ENCODE measurements around the gene CFAP46. TPM values are rescaled to one million over a fixed set of nuclear protein-coding genes. Genes with fewer than 3 reads are reported as not detected.
"Not testable (repeated sequence)": the region's sequence is repeated elsewhere in the genome, so short reads cannot be mapped to it uniquely, and the experiment has no call there.

Gene CFAP46
- total RNA-seq, 3 donors from 2014 or later: 0.78 to 1.0 TPM; not detected in 1

GRCh38 chr10:132938472-132939339 is 3.7 kb downstream of the CFAP46 start:
- ATAC-seq (peak; percentile 31), DNase-seq (peak in 1 of 3 donors; percentile 25)
- Histone ChIP-seq H3K9me3 (no peaks in the 10 kb centered on the region), H3K36me3 (ENCODE audit: low read depth) (no peaks in the 10 kb centered on the region), H3K4me1 (ENCODE audit: low read depth) (peaks cover 5% of the 10 kb centered on the region), H3K4me3 (no peak overlapping the region)
- TF ChIP-seq CTCF (IDR thresholded peaks at IDR 0.05): no peak
- intact Hi-C loops (cut with DNase I, micrococcal nuclease): no loop called here

- intact Hi-C loops (cut with DNase I, micrococcal nuclease): no loop called here
- DNase-seq (peak in 1 of 3 donors; percentile 14), ATAC-seq (no peak)
- Histone ChIP-seq H3K4me1 (ENCODE audit: low read depth) (peaks cover 5% of the 10 kb centered on the region), H3K4me3 (no peak overlapping the region), H3K9me3 (no peaks in the 10 kb centered on the region), H3K36me3 (ENCODE audit: low read depth) (no peaks in the 10 kb centered on the region)
- no peak for TF ChIP-seq CTCF (IDR thresholded peaks at IDR 0.05)
Measured at GRCh38 chr10:132937861-132938260, 4.5 kb downstream of the CFAP46 start.

GRCh38 chr10:132934953-132935352 is 7.4 kb downstream of the CFAP46 start:
- Histone ChIP-seq H3K36me3 (ENCODE audit: low read depth) (no peaks in the 10 kb centered on the region), H3K4me3 (no peak overlapping the region), H3K9me3 (no peaks in the 10 kb centered on the region), H3K4me1 (ENCODE audit: low read depth) (no peaks in the 10 kb centered on the region)
- no peak for TF ChIP-seq CTCF (IDR thresholded peaks at IDR 0.05)
- DNase-seq: no peak
- intact Hi-C loops (cut with DNase I, micrococcal nuclease): no loop called here
- no peak for ATAC-seq

GRCh38 chr10:132933308-132934042 is 8.9 kb downstream of the CFAP46 start:
- no peak for TF ChIP-seq CTCF (IDR thresholded peaks at IDR 0.05)
- H3K36me3 ChIP-seq (ENCODE audit: low read depth): no peaks in the 10 kb centered on the region
- DNase-seq (no peak), ATAC-seq (no peak)
- H3K4me1 ChIP-seq (ENCODE audit: low read depth): no peaks in the 10 kb centered on the region
- intact Hi-C loops (cut with DNase I, micrococcal nuclease): no loop called here
- no peaks in the 10 kb centered on the region for H3K9me3 ChIP-seq
- H3K4me3 ChIP-seq: no peak overlapping the region

- ATAC-seq (no peak), DNase-seq (peak in 1 of 3 donors; percentile 18)
- Histone ChIP-seq H3K9me3 (no peaks in the 10 kb centered on the region), H3K4me1 (ENCODE audit: low read depth) (no peaks in the 10 kb centered on the region), H3K36me3 (ENCODE audit: low read depth) (no peaks in the 10 kb centered on the region), H3K4me3 (no peak overlapping the region)
- intact Hi-C loops (cut with DNase I, micrococcal nuclease): no loop called here
- no peak for TF ChIP-seq CTCF (IDR thresholded peaks at IDR 0.05)
Measured at GRCh38 chr10:132932461-132933307, 9.7 kb downstream of the CFAP46 start.

GRCh38 chr10:132931258-132932250 is 10.8 kb downstream of the CFAP46 start:
- H3K9me3 ChIP-seq; H3K4me1 ChIP-seq (ENCODE audit: low read depth); H3K36me3 ChIP-seq (ENCODE audit: low read depth); intact Hi-C loops (cut with DNase I, micrococcal nuclease); ATAC-seq; DNase-seq; H3K4me3 ChIP-seq: not testable (repeated sequence)

GRCh38 chr10:132930701-132931100 is 11.7 kb downstream of the CFAP46 start:
- DNase-seq; H3K4me1 ChIP-seq (ENCODE audit: low read depth); intact Hi-C loops (cut with DNase I, micrococcal nuclease); H3K9me3 ChIP-seq; ATAC-seq; H3K4me3 ChIP-seq; H3K36me3 ChIP-seq (ENCODE audit: low read depth): not testable (repeated sequence)

Measured in mucosa of descending colon (tissue), 3 donors.